GM10847 (cell line): ENCODE measurements around the gene MGST1.

ENCODE experiments used
- POLR2A ChIP-seq: IDR thresholded peaks from 2 replicates; pipeline ENCODE4 v1.6.1; 2011; ENCODE audit not compliant: insufficient read length; ENCODE audit errors: extremely low read depth

The MGST1 gene, protein sequence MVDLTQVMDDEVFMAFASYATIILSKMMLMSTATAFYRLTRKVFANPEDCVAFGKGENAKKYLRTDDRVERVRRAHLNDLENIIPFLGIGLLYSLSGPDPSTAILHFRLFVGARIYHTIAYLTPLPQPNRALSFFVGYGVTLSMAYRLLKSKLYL

DNA sequence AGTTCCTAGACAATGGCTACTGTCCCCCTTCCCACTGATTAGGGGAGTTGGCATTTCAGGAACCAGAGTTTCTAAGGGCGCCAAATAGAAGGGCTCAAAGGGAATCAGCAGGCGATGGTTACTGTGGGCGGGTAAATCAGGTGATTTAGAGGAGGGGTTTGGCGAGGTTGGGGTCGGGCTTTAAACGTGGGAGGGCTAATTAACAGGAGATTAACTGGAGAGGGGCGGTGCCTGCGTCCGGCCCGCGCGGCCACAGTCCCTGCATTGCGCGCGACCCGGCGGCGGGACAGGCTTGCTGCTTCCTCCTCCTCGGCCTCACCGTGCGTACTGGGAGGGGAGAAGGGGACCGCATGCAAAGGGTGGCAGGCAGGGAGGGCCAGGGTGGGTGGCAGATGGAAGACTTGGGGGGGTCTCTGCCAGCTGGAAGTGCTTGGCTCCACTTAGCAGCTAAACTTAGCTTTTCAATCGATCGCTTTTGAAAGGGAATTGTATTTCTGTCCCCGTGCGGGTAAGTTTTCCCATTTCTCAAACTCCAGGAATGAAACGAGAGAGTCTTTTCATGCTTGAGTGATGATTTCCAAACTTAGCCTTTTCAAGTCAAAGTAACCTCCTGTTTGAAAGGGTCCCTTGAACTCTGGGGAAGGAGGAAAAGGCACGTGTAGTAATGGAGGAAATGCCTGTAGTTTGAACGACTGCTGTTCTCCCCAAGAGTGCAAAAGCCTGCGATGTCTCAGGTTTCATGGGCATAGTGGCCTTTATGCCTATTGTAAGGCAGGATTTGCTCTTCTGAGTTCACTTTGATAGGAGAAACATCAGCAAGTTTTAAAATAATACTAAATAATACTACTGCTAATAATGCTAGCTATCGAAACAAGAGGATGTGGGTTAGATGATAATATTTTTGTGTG is at the start of gene MGST1:
TSS of gene MGST1 (plus strand) at position 255 of the 908 bp plus-strand sequence. CDS start 6,608 bp downstream, outside the sequence.
- TF ChIP-seq POLR2A: peak; percentile 26

DNA sequence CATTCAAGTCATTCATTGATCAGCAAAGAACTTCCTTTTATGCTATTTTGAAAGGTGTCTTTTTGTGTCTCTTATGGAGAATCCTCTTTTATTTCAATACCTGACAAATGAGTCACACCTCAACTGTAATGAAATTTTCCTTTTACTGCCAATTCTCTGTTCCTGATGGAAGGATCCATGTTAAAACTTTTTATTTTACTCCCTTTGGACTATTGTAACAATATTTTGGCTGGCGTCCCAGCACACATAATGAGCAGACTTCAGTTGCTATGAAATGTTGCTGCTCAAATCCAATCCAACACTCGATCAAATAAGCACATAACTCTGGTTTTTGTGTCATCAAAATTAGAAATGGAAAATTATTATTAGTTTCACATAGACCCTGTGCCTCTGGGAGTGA is 48.0 kb upstream of the MGST1 start:
- no peak for TF ChIP-seq POLR2A

DNA sequence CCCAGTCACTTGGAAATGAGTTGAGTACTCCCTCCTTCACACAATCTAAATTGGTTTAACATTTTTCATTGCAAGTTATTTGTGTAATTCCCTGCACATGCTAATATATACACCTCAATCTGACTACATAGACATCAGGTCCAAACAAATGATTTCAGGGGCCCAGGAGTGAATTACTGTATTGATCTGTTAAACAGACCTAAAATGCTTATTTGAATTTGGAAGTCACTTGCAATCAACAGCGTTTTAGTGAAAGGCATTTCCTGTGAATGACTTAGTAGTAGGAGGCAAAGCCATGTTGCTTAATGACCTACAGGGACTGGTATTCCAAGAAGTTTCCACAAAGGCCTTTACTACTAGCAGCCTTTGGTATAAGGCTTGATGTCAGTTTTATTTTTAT is 47.3 kb upstream of the MGST1 start:
- no peak for TF ChIP-seq POLR2A

DNA sequence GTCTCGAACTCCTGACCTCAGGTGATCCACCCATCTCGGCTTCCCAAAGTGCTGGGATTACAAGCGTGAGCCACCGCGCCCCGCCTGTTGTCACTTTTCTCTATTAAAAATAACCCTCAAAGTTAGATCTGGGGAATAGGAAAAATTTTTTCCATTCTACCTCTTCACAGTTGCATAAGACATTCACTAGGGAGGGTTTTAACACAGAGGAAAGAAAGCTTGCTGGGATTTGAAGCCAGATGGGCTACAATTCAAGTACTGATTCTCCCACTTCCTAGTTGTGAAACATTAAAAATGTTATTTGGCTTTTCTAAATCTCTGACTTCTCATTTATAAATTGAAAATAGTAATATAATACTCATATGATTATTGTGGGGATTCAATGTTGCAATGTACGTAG is 46.7 kb upstream of the MGST1 start:
- TF ChIP-seq POLR2A: no peak

DNA sequence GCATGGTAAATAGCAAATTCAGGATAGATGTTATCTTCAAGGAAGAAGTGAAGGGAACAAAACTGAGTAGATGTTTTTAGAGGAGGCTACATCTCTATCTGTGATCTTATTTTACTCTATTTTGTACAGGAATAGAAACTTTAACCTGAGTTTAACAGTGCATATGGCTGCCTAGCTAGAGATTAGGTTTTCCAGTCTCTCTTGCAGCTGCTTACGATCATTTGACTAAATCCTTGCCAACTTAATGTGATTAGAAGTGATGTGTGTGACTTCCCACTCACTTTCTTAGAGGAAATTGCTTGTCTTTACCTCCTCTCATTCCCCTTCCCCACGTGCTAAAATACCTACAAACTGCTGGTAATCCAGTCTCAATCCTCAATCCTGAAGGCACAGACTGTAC is 43.5 kb upstream of the MGST1 start:
- no peak for TF ChIP-seq POLR2A

DNA sequence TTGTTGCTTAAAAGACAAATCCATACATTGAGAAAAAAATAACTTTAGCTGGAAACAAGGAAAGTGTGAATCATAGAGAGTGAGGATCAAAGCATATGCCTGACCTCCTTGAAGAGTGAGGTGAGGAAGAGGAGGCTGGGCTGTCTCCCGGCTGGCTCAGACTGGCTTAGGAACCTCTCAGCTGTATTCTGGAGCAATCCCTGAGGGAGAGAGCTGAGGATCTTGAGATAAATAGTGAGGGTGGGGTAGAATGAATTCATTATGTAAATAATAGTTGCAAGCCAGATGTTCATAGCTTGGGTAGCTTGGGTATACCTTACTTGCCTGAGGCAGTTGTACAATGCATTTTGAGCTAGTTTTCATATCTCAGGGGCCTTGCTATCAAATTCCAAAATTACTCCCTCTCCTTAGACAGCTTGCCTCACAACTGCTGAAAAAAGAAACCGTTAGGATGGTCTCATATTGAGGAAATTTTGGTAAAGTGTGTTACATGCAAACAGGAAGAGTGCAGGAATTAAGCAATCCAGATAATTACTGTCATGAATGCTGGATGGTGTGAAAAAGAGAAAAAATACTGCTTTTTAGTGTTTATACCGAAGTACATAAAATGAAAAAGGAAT is 39.5 kb upstream of the MGST1 start:
- no peak for TF ChIP-seq POLR2A

DNA sequence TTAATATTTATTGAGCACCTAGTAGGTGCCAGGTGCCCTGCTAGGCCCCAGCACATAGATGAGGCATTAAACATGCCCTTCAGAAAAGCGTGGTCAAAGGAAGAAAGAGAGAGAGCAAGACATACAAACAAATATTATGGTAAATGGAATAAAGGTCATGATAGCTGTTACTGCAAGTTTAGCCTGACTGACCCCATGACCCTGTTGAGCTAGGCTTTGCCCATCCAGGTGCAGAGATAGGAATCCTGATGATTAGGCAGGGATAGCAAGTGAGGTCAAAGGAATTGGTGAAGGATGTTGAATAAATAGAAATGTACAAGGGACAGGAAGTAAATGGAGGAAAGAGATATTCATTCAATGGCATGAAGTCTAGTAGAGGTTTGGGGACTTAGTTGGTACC is 36.5 kb upstream of the MGST1 start:
- no peak for TF ChIP-seq POLR2A

DNA sequence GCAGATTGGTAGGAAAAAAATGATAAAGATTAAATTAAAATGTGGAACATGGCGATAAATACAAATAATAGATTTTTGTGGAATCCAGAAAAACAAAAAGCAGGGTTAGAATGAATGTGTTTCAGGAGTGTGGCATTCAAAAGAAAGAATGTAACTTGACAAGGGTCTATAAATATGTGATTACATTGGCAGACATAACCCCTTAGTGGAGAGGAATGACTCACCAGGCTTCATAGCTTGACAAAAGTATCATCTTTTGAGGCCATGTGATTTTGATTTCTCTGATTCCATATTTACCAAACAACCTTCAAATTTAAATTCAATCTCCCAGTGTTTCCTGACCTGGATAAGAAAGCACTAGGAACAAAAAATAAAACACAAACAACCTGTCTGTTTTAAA is 24.4 kb upstream of the MGST1 start:
- no peak for TF ChIP-seq POLR2A

DNA sequence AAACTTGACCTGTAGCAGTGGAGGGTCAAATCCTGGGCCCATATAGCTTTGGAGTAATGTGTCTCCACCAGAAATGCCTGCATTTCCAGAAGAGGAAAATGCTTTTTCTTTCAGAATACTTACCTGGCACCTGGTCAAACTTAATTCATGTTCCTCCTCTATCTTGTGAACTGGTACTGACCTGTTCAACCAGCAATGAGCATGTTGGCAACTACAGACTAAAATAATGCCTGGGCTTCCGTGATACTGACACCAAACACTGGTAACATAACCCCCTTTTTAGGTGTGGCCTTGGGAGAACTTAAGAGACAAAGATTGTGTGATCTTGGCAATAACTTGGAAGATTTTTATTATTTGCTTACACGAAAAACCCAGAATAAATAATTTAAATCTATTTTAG is 23.8 kb upstream of the MGST1 start:
- no peak for TF ChIP-seq POLR2A

DNA sequence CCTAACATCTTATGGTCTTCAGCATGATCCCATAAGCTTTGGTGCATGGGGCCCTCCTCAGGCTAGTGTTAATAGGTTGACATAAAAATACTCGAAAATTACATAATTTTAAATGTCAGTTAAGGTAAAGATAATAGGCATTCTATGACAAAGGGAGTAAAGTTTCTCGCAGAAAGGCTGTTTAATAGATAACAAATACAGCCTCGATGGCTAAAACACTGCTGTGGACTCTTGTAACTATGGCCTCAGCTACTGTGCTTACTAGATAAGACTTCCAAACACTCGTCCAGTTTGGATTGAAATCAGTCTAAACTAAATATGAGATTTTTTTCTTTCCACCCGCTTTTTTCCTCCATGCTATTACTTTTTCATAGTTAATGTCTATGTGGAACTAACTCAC is 23.2 kb upstream of the MGST1 start:
- no peak for TF ChIP-seq POLR2A

DNA sequence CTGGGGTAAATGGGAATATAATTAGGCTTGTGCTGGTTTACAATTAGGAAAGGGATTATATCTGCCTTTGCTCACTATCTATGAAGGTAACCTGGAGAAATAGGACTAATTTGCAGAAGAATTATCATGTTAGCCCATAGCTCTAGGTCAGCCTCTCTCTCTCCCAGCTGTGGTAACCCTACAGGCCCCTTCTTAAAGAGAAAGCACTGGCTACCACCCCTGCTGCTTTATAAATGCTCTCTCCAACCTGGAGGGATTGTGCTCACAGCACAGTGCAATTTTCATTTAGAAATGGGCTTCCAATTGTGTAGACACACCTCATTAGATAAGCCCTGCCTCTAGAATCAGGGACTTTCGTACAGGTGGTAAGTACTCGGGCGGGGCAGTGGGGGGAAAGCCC is 22.7 kb upstream of the MGST1 start:
- TF ChIP-seq POLR2A: no peak

DNA sequence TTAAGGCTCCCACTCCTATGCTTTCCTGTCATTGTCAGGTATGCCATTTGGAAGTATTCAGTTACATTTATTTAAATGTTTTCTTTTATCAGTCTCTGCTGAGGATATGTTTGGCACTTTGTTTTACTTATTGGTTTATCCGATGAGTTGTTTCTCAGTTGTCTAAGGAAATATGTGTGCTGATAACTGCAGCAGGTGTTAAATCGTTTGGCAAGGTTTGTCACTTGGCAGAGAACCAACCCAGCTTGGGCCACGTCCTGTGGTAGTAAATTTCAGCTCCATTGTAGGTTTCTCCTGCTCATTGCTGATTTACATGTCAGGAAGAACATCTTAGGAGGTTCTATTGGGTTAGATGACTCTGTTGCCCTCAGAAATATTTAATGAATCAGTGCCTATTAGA is 22.0 kb upstream of the MGST1 start:
- no peak for TF ChIP-seq POLR2A

DNA sequence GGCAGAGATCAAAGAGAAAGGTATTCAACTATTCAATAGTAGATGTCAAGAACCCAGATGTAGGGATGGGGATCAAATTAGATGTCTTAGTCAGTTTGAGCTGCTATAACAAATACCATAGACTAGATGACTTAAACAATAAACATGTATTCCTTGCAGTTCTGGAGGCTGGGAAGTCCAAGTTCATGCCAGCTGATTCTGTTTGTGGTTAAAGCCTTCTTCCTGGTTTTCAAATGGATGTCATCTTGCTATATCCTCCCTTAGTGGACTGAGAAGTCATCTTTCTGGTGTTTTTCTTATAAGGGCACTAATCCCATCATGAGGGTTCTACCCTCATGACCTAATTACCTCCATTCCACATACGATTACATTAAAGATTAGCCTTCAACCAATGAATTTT is 19.5 kb upstream of the MGST1 start:
- TF ChIP-seq POLR2A: no peak

DNA sequence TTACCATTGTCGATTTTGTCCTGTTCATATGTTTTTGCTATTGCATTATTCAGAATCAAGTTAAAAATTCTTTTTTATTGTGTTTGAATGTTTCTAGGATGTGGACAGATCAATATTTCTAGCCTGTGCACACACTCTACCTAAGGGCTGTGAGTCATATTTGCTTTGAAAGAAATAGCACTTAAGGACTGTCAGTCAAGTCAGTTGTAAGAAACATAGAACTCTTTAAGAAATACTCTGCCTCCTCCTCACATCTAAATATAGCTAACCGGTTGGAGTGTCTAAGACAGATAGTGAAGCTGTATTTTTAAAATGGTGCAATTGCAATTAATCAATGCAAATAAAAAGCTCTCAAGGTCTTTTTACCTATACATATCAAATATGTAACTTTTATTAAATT is 17.9 kb upstream of the MGST1 start:
- no peak for TF ChIP-seq POLR2A

DNA sequence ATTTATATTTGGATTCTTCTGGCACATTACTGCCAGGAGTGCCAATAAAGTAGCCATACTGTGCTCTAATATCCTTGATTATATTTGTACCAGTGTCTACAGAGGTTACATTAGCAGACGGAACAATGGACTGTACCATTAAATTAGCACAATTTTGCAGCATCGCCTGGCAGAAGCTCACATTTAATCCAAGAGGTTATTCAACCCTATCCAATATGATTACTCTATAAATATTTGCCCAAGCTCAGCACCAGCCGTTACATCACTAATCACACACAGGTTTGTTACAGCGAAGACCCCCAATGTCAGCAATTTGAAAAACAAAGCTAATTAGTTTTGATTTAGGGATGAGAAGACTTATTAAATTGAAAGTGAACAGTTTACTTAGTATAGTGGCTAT is 16.9 kb upstream of the MGST1 start:
- no peak for TF ChIP-seq POLR2A

DNA sequence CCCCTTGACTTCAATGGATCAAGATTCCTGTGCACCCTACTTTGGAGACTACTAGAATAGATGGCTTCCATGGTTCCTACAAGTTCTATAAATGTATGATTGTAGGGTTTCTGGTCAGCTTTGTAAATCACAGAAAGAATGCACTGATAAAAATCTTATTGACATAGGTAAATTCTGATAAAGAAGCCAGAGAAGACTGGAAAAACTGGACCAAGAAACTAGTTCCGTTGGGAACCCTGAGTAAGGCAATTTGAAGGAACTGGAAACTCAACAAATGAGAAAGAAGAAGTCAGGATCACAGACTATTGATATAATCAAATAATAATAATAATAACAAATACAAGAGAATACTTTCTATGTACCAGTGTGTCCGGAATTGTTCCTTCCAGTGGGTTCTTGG is 15.4 kb upstream of the MGST1 start:
- no peak for TF ChIP-seq POLR2A
